DOHH2 (cell line): ENCODE results near the gene CNOT6.
"Not testable (repeated sequence)": the region's sequence is repeated elsewhere in the genome, so short reads cannot be mapped to it uniquely, and the experiment has no call there.

Experiments
- H3F3A ChIP-seq: fragments of 200-600 bp; sonication (generic), shearing (Covaris generic); 2 replicates; pipeline ENCODE4 v1.6.0; 2016; ENCODE audit warnings: antibody characterized with exemption, mild to moderate bottlenecking; ENCODE audit not compliant: control insufficient read depth, insufficient read depth
- H3K27ac ChIP-seq: fragments of 200-600 bp; sonication (generic); 2 replicates; pipeline ENCODE4 v1.5.1; 2014; ENCODE audit warnings: low read depth, mild to moderate bottlenecking, low read length, moderate library complexity
- H3K27me3 ChIP-seq: fragments of 200-600 bp; sonication (generic); 2 replicates; pipeline ENCODE4 v1.6.1; 2014; ENCODE audit warnings: mild to moderate bottlenecking, low read length, mixed read lengths; ENCODE audit not compliant: control insufficient read depth
- H3K36me3 ChIP-seq: fragments of 200-600 bp; sonication (generic); 2 replicates; pipeline ENCODE4 v1.6.1; 2014; ENCODE audit warnings: mild to moderate bottlenecking, low read length, moderate library complexity, mixed read lengths; ENCODE audit not compliant: control insufficient read depth
- H3K4me1 ChIP-seq: fragments of 200-600 bp; sonication (generic); 2 replicates; pipeline ENCODE4 v1.6.1; 2014; ENCODE audit warnings: mild to moderate bottlenecking, low read length, mixed read lengths; ENCODE audit not compliant: control insufficient read depth
- H3K4me2 ChIP-seq: fragments of 200-600 bp; sonication (generic); 2 replicates; pipeline ENCODE4 v1.6.0; 2014; ENCODE audit warnings: mild to moderate bottlenecking, low read length, moderate library complexity
- H3K4me3 ChIP-seq: fragments of 200-600 bp; sonication (generic); 2 replicates; pipeline ENCODE4 v1.5.1; 2014; ENCODE audit warnings: mild to moderate bottlenecking, low read length, mixed read lengths
- H3K79me2 ChIP-seq: fragments of 200-600 bp; sonication (generic); 2 replicates; pipeline ENCODE4 v1.6.1; 2014; ENCODE audit warnings: mild to moderate bottlenecking, low read length, mixed read lengths; ENCODE audit not compliant: control insufficient read depth
- H3K9me2 ChIP-seq: fragments of 200-600 bp; sonication (generic); replicated peaks from 2 replicates; pipeline ENCODE4 v1.6.1; 2014; ENCODE audit warnings: mild to moderate bottlenecking, low read length, mixed read lengths; ENCODE audit not compliant: control insufficient read depth
- H3K9me3 ChIP-seq: fragments of 200-600 bp; sonication (generic); 2 replicates; pipeline ENCODE4 v1.6.1; 2014; ENCODE audit warnings: antibody characterized with exemption, low read length, mixed read lengths; ENCODE audit not compliant: control insufficient read depth, insufficient read depth
- H4K20me1 ChIP-seq: fragments of 200-600 bp; sonication (generic); 2 replicates; pipeline ENCODE4 v1.6.0; 2014; ENCODE audit warnings: low read depth, mild to moderate bottlenecking, antibody characterized with exemption, low read length, moderate library complexity; ENCODE audit not compliant: control insufficient read depth, insufficient read depth
- EZH2phosphoT487 ChIP-seq: fragments of 200-600 bp; sonication (generic); IDR thresholded peaks from 2 replicates; pipeline ENCODE4 v1.6.1; 2017; ENCODE audit warnings: borderline replicate concordance, mild to moderate bottlenecking, antibody characterized with exemption, low read length, moderate library complexity, mixed read lengths
- TF ChIP-seq, protein P1 (sequence below): fragments of 200-600 bp; sonication (generic); IDR thresholded peaks from one replicate; pipeline ENCODE4 v1.5.1; 2014; ENCODE audit warnings: antibody characterized with exemption, mild to moderate bottlenecking, low read depth, low read length; ENCODE audit not compliant: poor library complexity, severe bottlenecking

The CNOT6 gene

GRCh38 chr5:180527659-180528058, 33.5 kb downstream of the CNOT6 start:
- Histone ChIP-seq H3K9me3 (no peaks in the 10 kb centered on the region), H3K4me2 (no peak overlapping the region), H3F3A (no peaks in the 10 kb centered on the region), H3K4me1 (peaks cover 8% of the 10 kb centered on the region), H3K36me3 (peaks cover 31% of the 10 kb centered on the region), H3K27ac (no peak overlapping the region), H3K79me2 (peaks cover 73% of the 10 kb centered on the region), H4K20me1 (0 out of 2 replicates have a peak, but pooled peaks cover 5% of the 10 kb centered on the region), H3K9me2 (no peaks in the 10 kb centered on the region), H3K27me3 (no peaks in the 10 kb centered on the region), H3K4me3 (no peak overlapping the region)
- TF ChIP-seq EZH2phosphoT487, result no peak
- TF ChIP-seq, protein P1, sequence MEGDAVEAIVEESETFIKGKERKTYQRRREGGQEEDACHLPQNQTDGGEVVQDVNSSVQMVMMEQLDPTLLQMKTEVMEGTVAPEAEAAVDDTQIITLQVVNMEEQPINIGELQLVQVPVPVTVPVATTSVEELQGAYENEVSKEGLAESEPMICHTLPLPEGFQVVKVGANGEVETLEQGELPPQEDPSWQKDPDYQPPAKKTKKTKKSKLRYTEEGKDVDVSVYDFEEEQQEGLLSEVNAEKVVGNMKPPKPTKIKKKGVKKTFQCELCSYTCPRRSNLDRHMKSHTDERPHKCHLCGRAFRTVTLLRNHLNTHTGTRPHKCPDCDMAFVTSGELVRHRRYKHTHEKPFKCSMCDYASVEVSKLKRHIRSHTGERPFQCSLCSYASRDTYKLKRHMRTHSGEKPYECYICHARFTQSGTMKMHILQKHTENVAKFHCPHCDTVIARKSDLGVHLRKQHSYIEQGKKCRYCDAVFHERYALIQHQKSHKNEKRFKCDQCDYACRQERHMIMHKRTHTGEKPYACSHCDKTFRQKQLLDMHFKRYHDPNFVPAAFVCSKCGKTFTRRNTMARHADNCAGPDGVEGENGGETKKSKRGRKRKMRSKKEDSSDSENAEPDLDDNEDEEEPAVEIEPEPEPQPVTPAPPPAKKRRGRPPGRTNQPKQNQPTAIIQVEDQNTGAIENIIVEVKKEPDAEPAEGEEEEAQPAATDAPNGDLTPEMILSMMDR, result no peak

DNA sequence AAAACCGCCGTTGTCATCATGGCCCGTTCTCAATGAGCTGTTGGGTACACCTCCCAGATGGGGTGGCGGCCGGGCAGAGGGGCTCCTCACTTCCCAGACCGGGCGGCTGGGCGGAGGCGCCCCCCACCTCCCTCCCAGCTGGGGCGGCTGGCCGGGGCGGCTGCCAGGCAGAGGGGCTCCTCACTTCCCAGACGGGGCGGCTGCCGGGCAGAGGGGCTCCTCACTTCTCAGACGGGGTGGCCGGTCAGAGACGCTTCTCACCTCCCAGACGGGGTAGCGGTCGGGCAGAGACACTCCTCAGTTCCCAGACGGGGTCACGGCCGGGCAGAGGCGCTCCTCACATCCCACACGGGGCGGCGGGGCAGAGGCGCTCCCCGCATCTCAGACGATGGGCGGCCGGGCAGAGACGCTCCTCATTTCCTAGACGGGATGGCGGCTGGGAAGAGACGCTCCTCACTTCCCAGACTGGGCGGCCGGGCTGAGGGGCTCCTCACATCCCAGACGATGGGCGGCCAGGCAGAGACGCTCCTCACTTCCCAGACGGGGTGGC, 36.9 kb downstream of the CNOT6 start:
- not testable (repeated sequence) for H3K4me1 ChIP-seq, H3F3A ChIP-seq, H4K20me1 ChIP-seq, H3K9me2 ChIP-seq, H3K27me3 ChIP-seq, H3K4me3 ChIP-seq, H3K27ac ChIP-seq, H3K9me3 ChIP-seq, H3K4me2 ChIP-seq
- Histone ChIP-seq H3K79me2 (peaks cover 59% of the 10 kb centered on the region), H3K36me3 (peaks cover 47% of the 10 kb centered on the region)

GRCh38 chr5:180532268-180532667, 38.1 kb downstream of the CNOT6 start:
- Histone ChIP-seq H3K36me3 (peaks cover 47% of the 10 kb centered on the region), H4K20me1 (0 out of 2 replicates have a peak, but pooled peaks cover 5% of the 10 kb centered on the region), H3K4me2 (no peak overlapping the region), H3K27ac (no peak overlapping the region), H3K9me3 (no peaks in the 10 kb centered on the region), H3K27me3 (no peaks in the 10 kb centered on the region), H3F3A (no peaks in the 10 kb centered on the region), H3K4me1 (peaks cover 16% of the 10 kb centered on the region), H3K4me3 (no peak overlapping the region), H3K9me2 (no peaks in the 10 kb centered on the region), H3K79me2 (peaks cover 59% of the 10 kb centered on the region)
- TF ChIP-seq EZH2phosphoT487, result no peak
- TF ChIP-seq, protein P1, result no peak

DNA sequence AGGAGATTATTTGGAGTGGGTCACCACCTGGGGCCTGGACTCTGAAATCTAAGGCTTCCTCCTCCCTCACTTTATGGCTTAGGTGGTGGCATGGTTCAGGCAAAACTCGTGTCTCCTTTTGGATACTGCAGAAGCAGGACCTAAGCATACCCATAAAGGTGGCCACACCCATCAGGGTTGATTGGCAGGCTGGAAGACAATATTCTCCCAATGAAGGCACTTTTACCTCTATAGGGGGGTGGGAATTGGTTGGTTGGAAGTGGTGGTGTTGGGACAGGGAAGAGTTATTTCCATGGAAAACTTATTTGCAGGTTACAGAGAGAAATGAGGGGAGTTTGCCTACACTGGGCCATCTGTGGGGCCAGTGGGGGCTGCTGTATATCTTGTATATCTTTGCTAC, 39.7 kb downstream of the CNOT6 start:
- Histone ChIP-seq H3K27me3 (no peaks in the 10 kb centered on the region), H4K20me1 (no peaks in the 10 kb centered on the region), H3K9me2 (no peaks in the 10 kb centered on the region), H3K4me2 (no peak overlapping the region), H3K9me3 (no peaks in the 10 kb centered on the region), H3K79me2 (peaks cover 58% of the 10 kb centered on the region), H3K4me3 (no peak overlapping the region), H3F3A (no peaks in the 10 kb centered on the region), H3K4me1 (peaks cover 24% of the 10 kb centered on the region), H3K27ac (no peak overlapping the region), H3K36me3 (peaks cover 37% of the 10 kb centered on the region)
- TF ChIP-seq, protein P1, result no peak
- no peak for TF ChIP-seq EZH2phosphoT487
